Upper lobe of right lung (tissue), 1 donor: ENCODE results near the gene C1QTNF9B. TPM values are rescaled to one million over a fixed set of nuclear protein-coding genes. Genes with fewer than 3 reads are reported as not detected.

Experiments
- ATAC-seq: fragments of 200-7000 bp; cut with Tn5 transposase; one replicate; pipeline ENCODE4 v1.9.1; 2020; ENCODE audit warnings: mild to moderate bottlenecking, moderate library complexity
- DNase-seq: peaks from one replicate; pipeline ENCODE4 v3.0.0-alpha.2; 2020
- H3K27ac ChIP-seq: fragments of 200-600 bp; one replicate; pipeline ENCODE4 v1.8.0; 2022
- H3K27me3 ChIP-seq: fragments of 200-600 bp; one replicate; pipeline ENCODE4 v1.8.0; 2022; ENCODE audit warnings: mild to moderate bottlenecking
- H3K36me3 ChIP-seq: fragments of 200-600 bp; one replicate; pipeline ENCODE4 v1.8.0; 2022
- H3K4me1 ChIP-seq: fragments of 200-600 bp; one replicate; pipeline ENCODE4 v1.8.0; 2022
- H3K4me3 ChIP-seq: fragments of 200-600 bp; one replicate; pipeline ENCODE4 v1.8.0; 2022; ENCODE audit warnings: mild to moderate bottlenecking
- H3K9me3 ChIP-seq: fragments of 200-600 bp; one replicate; pipeline ENCODE4 v1.8.0; 2022
- intact Hi-C: fragments of 100-400 bp; cut with DNase I; formaldehyde crosslinking; loops from one replicate; pipeline ENCODE4 v1.11.0; 2022
- total RNA-seq: library from RNA; stranded (reverse); fragmentation: NEBNext Ultra II Directional; extraction: Animal tissue kit (Norgen Biotek cat#: 25700); gene quantifications from one replicate; pipeline ENCODE4 v1.2.1, GENCODE V29; 2021
- TF ChIP-seq, protein P1 (sequence below): fragments of 200-600 bp; IDR thresholded peaks from one replicate; pipeline ENCODE4 v1.8.0; 2022; ENCODE audit warnings: antibody characterized with exemption
- donor health status: DM: no; HTN: yes; CAD: no; lungs with severe emphysema.

Gene C1QTNF9B
- total RNA-seq, 1 donor from 2014 or later: not detected

DNA sequence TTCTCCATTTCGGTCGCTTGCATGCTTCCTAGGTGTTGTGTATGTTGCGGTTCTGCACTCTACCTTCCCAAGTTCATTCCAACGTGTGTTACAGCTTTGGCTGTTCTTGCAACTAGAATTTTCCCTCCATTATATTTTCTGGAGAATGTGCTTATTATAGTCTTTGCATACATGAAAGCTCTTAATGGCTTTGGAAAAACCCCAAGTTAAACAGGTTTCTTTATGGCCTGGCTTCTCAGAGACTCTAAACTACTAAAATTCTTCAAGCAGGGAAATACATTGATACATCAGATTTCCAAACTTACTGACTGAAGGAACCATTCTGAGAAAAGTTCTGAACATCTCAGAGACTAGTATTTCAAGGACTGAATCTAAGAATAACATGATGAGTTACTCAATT, 20.0 kb downstream of the C1QTNF9B start:
- H3K4me3 ChIP-seq: no peak overlapping the region
- DNase-seq (no peak), ATAC-seq (no peak)
- H3K27ac ChIP-seq: no peak overlapping the region
- H3K27me3 ChIP-seq: no peaks in the 10 kb centered on the region
- peaks cover 11% of the 10 kb centered on the region for H3K36me3 ChIP-seq
- intact Hi-C loops: loop anchor here (10.0 kb wide), 2 partner anchors 302 to 412 kb away; partner anchors contain the start of gene TNFRSF19
- H3K9me3 ChIP-seq: no peaks in the 10 kb centered on the region
- TF ChIP-seq, protein P1, sequence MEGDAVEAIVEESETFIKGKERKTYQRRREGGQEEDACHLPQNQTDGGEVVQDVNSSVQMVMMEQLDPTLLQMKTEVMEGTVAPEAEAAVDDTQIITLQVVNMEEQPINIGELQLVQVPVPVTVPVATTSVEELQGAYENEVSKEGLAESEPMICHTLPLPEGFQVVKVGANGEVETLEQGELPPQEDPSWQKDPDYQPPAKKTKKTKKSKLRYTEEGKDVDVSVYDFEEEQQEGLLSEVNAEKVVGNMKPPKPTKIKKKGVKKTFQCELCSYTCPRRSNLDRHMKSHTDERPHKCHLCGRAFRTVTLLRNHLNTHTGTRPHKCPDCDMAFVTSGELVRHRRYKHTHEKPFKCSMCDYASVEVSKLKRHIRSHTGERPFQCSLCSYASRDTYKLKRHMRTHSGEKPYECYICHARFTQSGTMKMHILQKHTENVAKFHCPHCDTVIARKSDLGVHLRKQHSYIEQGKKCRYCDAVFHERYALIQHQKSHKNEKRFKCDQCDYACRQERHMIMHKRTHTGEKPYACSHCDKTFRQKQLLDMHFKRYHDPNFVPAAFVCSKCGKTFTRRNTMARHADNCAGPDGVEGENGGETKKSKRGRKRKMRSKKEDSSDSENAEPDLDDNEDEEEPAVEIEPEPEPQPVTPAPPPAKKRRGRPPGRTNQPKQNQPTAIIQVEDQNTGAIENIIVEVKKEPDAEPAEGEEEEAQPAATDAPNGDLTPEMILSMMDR: no peak
- H3K4me1 ChIP-seq: no peaks in the 10 kb centered on the region

DNA sequence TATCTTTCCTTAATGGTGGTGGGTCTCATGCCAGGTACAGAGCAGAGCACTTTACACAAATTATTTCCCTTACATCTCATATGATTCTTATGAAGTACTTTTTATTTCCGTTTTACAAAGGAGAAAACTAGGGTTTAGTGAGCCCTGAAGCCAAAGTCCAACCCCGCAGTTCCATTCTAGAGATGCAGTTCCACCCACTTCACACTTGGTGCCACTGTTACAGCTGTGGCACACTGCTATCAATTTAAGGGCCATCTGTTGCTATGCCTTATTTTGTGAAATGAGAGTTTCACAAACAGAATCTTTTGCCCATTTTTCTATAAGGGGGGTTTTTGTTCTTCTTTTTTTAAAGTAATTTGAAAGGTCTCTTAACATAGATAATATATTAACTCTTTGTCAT, 21.0 kb downstream of the C1QTNF9B start:
- no peak overlapping the region for H3K27ac ChIP-seq
- H3K4me3 ChIP-seq: no peak overlapping the region
- intact Hi-C loops: loop anchor here (10.0 kb wide), 2 partner anchors 301 to 411 kb away; partner anchors contain the start of gene TNFRSF19
- no peaks in the 10 kb centered on the region for H3K9me3 ChIP-seq
- H3K4me1 ChIP-seq: no peaks in the 10 kb centered on the region
- H3K36me3 ChIP-seq: peaks cover 11% of the 10 kb centered on the region
- DNase-seq (no peak), ATAC-seq (peak; percentile 41)
- TF ChIP-seq, protein P1: peak; percentile 38
- no peaks in the 10 kb centered on the region for H3K27me3 ChIP-seq

DNA sequence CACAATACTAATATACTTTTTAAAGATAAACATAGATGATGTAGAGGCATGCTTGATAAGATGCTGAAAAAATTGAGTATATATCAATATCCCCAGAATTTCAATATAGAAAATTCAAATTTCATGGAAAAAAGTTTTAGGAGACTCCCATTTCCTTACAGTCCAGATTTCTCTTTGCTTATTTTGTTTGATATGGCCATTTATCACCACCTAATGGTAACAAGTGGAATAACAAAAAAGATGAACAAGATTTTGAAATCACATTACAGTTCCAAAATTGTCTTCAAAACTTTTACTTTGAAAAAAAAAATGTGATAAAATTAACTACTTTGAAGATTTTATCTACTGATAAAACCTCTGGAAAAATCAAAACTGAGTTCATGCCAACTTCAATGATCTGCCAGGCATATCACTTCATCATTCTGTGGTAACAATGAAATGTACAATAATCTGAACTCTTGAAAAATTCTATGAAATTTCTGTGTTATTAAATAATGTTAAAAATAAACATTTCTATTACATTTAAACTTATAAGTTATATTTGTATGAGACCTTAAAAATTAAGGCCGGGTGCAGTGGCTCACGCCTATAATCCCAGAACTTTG, 25.6 kb downstream of the C1QTNF9B start:
- intact Hi-C loops: loop anchor here (10.0 kb wide), 2 partner anchors 297 to 407 kb away; partner anchors contain the start of gene TNFRSF19
- DNase-seq: no peak
- no peaks in the 10 kb centered on the region for H3K27me3 ChIP-seq
- no peak for ATAC-seq
- H3K4me3 ChIP-seq: no peak overlapping the region
- no peaks in the 10 kb centered on the region for H3K9me3 ChIP-seq
- H3K4me1 ChIP-seq: peaks cover 10% of the 10 kb centered on the region
- TF ChIP-seq, protein P1: peak; percentile 65
- H3K36me3 ChIP-seq: no peaks in the 10 kb centered on the region
- no peak overlapping the region for H3K27ac ChIP-seq

DNA sequence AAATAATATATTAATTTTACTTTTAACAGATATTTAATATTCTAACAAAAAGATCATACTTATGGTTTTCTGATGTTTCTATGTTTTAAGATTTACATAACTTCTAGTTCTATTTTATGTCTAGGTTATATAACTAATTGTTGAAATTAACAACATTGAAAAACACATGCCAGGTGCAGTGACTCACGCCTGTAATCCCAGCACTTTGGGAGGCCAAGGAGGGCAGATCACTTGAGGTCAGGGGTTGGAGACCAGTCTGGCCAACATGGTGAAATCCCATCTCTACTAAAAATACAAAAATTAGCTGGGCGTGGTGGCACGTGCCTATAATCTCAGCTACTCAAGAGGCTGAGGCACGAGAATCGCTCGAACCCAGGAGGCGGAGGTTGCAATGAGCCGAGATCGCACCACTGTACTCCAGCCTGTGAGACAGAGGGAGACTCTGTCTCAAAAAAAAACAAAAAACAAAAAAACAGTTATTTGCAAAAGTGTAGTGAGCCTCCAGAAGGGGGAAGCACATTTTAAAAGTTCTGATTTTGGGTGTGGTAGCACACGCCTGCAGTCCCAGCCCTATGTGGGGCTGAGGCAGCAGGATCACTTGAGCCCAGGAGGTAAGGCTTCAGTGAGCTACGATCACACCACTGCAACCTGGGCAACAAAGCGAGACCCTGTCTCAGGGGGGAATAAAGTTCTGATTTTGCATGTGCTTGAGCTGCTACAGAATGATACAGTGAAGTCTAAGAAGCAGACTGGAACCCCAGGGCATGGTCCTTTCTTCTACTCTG, 26.8 kb downstream of the C1QTNF9B start:
- peaks cover 10% of the 10 kb centered on the region for H3K4me1 ChIP-seq
- no peak overlapping the region for H3K4me3 ChIP-seq
- no peaks in the 10 kb centered on the region for H3K9me3 ChIP-seq
- H3K36me3 ChIP-seq: no peaks in the 10 kb centered on the region
- intact Hi-C loops: loop anchor here (10.0 kb wide), 2 partner anchors 296 to 406 kb away; partner anchors contain the start of gene TNFRSF19
- H3K27ac ChIP-seq: no peak overlapping the region
- no peak for DNase-seq
- TF ChIP-seq, protein P1: no peak
- ATAC-seq: no peak
- no peaks in the 10 kb centered on the region for H3K27me3 ChIP-seq

DNA sequence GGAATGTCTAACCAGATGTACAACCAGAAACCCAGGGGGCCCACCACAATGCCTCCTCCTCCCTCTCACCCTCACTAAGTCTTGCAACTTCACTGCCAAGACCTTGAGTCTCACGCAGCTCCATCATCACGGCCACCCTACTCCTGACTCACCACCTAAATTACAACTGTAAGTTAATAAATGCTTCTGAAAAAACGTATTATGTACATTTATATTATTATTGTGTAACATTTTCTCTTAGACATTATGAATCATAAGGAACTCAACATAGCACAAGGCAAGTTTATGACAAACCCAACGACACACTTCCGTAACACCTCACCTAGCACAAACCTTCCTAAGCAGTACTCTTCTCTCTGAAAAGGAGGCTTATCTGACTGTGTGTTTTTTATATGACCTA, 28.8 kb downstream of the C1QTNF9B start:
- Histone ChIP-seq H3K36me3 (no peaks in the 10 kb centered on the region), H3K4me1 (peaks cover 10% of the 10 kb centered on the region), H3K9me3 (no peaks in the 10 kb centered on the region), H3K27me3 (no peaks in the 10 kb centered on the region), H3K27ac (no peak overlapping the region), H3K4me3 (no peak overlapping the region)
- no peak for ATAC-seq
- no peak for DNase-seq
- intact Hi-C loops: no loop called here
- TF ChIP-seq, protein P1: no peak
